HG03060 (cell line): ENCODE measurements around the gene ZDHHC11B.

Source experiments
- ATAC-seq: cut with Tn5 transposase; IDR thresholded peaks from one replicate; pipeline ENCODE4 v1.9.1; 2021; ENCODE audit warnings: low read depth, moderate number of reproducible peaks; ENCODE audit not compliant: unreplicated experiment

ZDHHC11B gene

GRCh38 chr5:664343-664993 lies 120.1 kb downstream of the ZDHHC11B start:
- no peak for ATAC-seq

- ATAC-seq: no peak
Observed at GRCh38 chr5:663436-664342, 120.8 kb downstream of the ZDHHC11B start.

GRCh38 chr5:662751-663435 lies 121.6 kb downstream of the ZDHHC11B start:
- no peak for ATAC-seq

- ATAC-seq: no peak
Observed at GRCh38 chr5:661891-662750, 122.4 kb downstream of the ZDHHC11B start.

GRCh38 chr5:660491-661030 lies 124.0 kb downstream of the ZDHHC11B start:
- ATAC-seq: no peak
